IPS-20b (cell line): Measurements from ENCODE around the gene FHIP2A.
"Not testable (repeated sequence)": the region's sequence is repeated elsewhere in the genome, so short reads cannot be mapped to it uniquely, and the experiment has no call there.

Source experiments
- H3K27ac ChIP-seq: one replicate; pipeline ENCODE4 v1.5.1; 2013; ENCODE audit warnings: low read length
- H3K27me3 ChIP-seq: 2 replicates; pipeline ENCODE4 v1.6.1; 2013; ENCODE audit warnings: mild to moderate bottlenecking, low read length, inconsistent platforms; ENCODE audit not compliant: insufficient read depth
- H3K36me3 ChIP-seq: 2 replicates; pipeline ENCODE4 v1.6.1; 2013; ENCODE audit warnings: low read depth, mild to moderate bottlenecking, inconsistent platforms, low read length, moderate library complexity; ENCODE audit not compliant: insufficient read depth
- H3K4me1 ChIP-seq: 2 replicates; pipeline ENCODE4 v1.6.1; 2013; ENCODE audit warnings: mild to moderate bottlenecking, control low read depth, inconsistent platforms, low read length, moderate library complexity; ENCODE audit not compliant: insufficient read depth
- H3K4me3 ChIP-seq: 2 replicates; pipeline ENCODE4 v1.5.1; 2013; ENCODE audit warnings: mild to moderate bottlenecking, low read length, inconsistent platforms
- H3K9ac ChIP-seq: 2 replicates; pipeline ENCODE4 v1.6.1; 2013; ENCODE audit warnings: low read depth, mild to moderate bottlenecking, inconsistent platforms, low read length, moderate library complexity
- H3K9me3 ChIP-seq: 2 replicates; pipeline ENCODE4 v1.6.1; 2013; ENCODE audit warnings: mild to moderate bottlenecking, low read depth, low read length, inconsistent platforms; ENCODE audit not compliant: insufficient read depth

Gene FHIP2A

DNA sequence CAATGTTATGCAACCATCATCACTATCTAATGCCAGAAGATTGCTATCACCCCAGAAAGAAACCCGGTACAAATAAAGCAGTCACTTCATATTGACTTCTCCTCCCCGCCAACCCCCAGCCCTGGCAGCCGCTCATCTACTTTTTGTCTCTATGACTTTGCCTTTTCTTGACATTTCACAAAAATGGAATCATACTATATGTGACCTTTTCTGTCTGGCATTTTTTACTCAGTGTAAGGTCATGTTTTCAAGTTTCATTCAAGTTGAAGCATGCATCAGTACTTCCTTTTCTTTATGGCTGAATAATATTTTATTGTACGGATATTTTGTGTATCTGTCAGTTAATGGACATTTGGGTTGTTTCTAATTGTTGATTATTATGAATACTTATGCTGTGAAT lies 28.1 kb downstream of the FHIP2A start:
- Histone ChIP-seq H3K36me3 (peaks cover 62% of the 10 kb centered on the region), H3K9ac (no peak overlapping the region), H3K27me3 (no peaks in the 10 kb centered on the region)

DNA sequence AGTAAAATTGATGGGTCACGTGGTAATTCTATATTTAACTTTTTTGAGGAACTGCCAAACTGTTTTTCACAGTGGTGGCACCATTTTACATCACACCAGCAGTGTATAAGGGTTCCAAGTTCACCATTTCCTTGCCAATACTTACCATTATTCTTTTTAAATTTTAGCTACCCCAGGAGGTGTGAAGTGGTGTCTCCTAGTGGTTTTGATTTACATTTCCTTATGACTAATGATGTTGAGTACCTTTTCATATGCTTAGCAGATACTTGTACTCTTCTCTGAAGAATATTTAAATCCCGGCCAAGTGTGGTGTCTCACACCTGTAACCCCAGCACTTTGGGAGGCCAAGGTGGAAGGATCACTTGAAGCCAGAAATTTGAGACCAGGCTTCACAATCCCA lies 28.5 kb downstream of the FHIP2A start:
- Histone ChIP-seq H3K36me3 (peaks cover 63% of the 10 kb centered on the region), H3K4me1 (no peaks in the 10 kb centered on the region), H3K9ac (no peak overlapping the region), H3K27ac (no peak overlapping the region), H3K9me3 (peaks cover 4% of the 10 kb centered on the region), H3K27me3 (no peaks in the 10 kb centered on the region), H3K4me3 (no peak overlapping the region)

More for the DNA sequence above, 28.1 kb downstream of the FHIP2A start:
- no peak overlapping the region for H3K4me3 ChIP-seq
- no peaks in the 10 kb centered on the region for H3K4me1 ChIP-seq
- peaks cover 4% of the 10 kb centered on the region for H3K9me3 ChIP-seq
- H3K27ac ChIP-seq: no peak overlapping the region

DNA sequence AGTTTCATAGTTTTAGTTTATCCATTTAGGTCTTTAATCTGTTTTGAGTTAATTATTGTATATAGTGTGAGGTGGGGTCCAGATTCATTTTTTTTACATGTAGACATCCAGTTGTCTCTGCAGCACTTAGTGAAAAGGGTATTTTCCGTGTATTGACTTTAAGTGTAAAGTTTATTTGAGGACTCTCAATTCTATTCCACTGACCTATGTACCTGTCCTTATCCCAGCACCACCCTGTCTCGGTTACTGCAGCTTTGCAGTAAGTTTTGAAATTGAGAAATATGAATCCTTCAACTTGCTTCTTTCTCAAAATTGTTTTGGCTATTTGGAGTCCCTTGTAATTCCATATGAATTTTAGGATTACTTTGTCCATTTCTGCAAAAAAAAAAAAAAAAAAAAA lies 29.8 kb downstream of the FHIP2A start:
- no peaks in the 10 kb centered on the region for H3K4me1 ChIP-seq
- H3K9ac ChIP-seq: no peak overlapping the region
- H3K9me3 ChIP-seq: peaks cover 4% of the 10 kb centered on the region
- H3K4me3 ChIP-seq: no peak overlapping the region
- no peaks in the 10 kb centered on the region for H3K27me3 ChIP-seq
- H3K27ac ChIP-seq: no peak overlapping the region
- peaks cover 64% of the 10 kb centered on the region for H3K36me3 ChIP-seq

DNA sequence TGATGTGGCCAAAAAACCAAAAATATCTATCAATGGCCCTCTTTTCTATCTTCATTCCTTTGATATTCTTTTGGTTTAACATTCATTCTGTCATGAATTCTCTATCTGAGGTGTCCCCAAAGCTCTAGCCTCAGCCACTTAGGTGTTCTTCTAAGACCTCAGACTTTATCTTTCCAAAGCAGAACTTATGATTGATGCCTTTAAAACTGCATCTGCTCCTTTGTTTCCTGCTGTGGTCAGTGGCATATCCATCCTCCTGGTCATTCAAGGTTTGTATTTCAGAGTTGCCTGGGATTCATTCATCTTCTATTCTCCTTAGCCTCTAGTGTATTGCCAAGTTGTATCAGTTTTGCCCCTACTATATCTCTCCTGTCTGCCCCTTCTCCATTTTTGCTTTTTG lies 30.6 kb downstream of the FHIP2A start:
- no peak overlapping the region for H3K9ac ChIP-seq
- no peak overlapping the region for H3K4me3 ChIP-seq
- H3K4me1 ChIP-seq: no peaks in the 10 kb centered on the region
- no peak overlapping the region for H3K27ac ChIP-seq
- H3K9me3 ChIP-seq: peaks cover 4% of the 10 kb centered on the region
- peaks cover 65% of the 10 kb centered on the region for H3K36me3 ChIP-seq
- H3K27me3 ChIP-seq: no peaks in the 10 kb centered on the region

DNA sequence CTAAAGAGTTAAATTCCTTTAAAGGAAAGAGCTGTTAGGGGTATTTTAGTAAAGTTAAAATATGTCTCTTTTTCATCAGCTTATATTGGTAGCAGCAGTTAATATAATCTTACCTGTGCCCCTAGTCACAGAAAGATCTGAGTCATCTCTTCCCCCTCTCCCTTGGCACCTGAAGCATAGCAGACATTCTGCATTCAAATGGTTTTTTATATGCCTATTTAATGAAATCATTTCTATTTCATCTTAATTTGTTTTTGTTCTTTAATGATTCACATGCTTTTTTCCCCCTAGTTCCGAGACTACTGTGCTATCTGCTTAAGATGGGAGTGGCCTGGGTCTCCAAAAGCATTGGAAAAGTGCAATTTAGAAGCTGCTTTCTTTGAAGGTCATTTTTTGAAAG lies 33.3 kb downstream of the FHIP2A start:
- Histone ChIP-seq H3K4me3 (no peak overlapping the region), H3K9me3 (peaks cover 1% of the 10 kb centered on the region; the same call in 1 of the 2 replicates), H3K27ac (no peak overlapping the region), H3K4me1 (no peaks in the 10 kb centered on the region), H3K27me3 (no peaks in the 10 kb centered on the region), H3K9ac (no peak overlapping the region), H3K36me3 (peaks cover 57% of the 10 kb centered on the region)

DNA sequence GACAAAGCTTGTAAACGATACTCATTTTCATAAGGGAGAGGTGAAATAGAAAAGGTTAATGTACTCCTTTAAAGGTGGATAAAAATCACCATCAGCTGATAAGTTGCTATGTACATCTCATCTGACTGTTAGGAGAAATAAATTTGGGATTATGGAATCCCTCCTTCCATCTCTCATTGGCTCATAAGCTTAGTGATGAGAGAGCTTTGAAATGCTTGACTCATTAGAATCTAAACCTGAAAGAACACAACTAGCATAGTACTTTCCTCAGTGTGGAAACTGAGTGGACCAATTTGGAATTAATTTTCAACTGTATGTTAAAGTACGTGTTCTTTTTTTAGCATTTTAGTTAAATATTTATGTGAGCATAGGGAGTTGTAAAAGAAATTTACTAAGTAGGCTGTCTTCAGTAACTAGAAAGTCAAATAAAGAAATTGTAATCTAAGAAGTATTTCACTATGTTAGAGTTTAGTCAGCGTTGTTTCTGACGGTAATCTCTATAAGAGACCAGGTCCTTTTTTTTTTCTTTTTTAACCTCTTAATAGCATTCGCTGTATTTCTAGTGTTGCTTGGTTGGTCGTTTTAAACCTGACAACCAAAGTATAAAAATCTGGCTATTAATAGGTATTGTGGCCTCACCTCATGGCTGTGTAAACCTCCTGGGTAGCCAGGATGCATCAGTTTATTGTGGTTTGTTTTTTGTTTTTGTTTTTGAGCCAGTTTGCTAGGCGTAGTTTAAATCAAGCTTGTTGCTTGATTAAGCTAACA lies 34.4 kb downstream of the FHIP2A start:
- Histone ChIP-seq H3K27ac (no peak overlapping the region), H3K4me3 (no peak overlapping the region), H3K36me3 (peaks cover 48% of the 10 kb centered on the region), H3K9ac (no peak overlapping the region), H3K27me3 (no peaks in the 10 kb centered on the region), H3K9me3 (no peaks in the 10 kb centered on the region), H3K4me1 (no peaks in the 10 kb centered on the region)

DNA sequence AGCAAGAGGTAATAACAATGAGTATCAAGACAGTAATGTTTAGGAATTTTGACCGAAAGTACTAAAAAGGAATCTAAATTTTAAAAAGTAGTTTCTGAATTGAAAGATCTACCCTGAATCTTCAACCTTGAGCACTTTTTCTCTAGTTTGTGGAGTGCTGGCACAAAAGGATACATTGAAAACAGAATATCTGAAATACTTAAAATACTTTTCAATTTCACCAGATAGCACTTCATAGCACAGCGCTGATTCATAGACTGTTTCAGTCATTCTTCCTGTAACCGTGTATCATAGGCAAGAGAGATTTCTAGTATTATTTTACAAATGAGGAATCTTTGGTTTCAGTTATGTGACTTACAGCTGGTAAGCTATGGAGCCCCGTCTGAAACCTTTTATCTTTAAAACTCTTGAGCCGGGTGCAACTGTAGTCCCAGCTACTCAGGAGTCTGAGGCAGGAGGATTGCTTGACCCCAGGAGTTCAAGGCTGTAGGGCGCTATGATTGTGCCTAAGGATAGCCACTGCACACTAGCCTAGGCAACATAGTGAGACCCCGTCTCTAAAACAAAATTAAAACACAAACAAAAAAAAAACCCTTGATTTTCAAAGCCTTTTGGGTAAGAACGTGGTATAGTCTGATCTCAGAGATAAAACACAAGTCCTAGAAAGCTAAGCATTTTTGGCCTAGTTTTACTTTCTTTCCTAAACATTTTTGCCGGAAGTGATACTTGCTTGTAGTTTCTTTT lies 35.1 kb downstream of the FHIP2A start:
- Histone ChIP-seq H3K27me3 (no peaks in the 10 kb centered on the region), H3K4me1 (no peaks in the 10 kb centered on the region), H3K4me3 (no peak overlapping the region), H3K9me3 (no peaks in the 10 kb centered on the region), H3K9ac (no peak overlapping the region), H3K36me3 (peaks cover 55% of the 10 kb centered on the region), H3K27ac (no peak overlapping the region)

DNA sequence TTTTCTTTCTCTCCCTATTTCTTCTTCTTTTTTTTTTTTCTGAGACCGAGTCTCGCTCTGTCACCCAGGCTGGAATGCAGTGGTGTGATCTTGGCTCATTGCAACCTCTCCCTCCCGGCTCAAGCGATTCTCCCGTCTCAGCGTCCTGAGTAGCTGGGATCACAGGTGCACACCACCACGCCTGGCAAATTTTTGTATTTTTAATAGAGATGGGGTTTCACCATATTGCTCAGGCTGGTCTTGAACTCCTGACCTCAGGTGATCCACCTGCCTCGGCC lies 35.6 kb downstream of the FHIP2A start:
- H3K9ac ChIP-seq, H3K4me3 ChIP-seq, H3K27ac ChIP-seq, H3K9me3 ChIP-seq, H3K27me3 ChIP-seq, H3K4me1 ChIP-seq: not testable (repeated sequence)
- H3K36me3 ChIP-seq: peaks cover 56% of the 10 kb centered on the region

DNA sequence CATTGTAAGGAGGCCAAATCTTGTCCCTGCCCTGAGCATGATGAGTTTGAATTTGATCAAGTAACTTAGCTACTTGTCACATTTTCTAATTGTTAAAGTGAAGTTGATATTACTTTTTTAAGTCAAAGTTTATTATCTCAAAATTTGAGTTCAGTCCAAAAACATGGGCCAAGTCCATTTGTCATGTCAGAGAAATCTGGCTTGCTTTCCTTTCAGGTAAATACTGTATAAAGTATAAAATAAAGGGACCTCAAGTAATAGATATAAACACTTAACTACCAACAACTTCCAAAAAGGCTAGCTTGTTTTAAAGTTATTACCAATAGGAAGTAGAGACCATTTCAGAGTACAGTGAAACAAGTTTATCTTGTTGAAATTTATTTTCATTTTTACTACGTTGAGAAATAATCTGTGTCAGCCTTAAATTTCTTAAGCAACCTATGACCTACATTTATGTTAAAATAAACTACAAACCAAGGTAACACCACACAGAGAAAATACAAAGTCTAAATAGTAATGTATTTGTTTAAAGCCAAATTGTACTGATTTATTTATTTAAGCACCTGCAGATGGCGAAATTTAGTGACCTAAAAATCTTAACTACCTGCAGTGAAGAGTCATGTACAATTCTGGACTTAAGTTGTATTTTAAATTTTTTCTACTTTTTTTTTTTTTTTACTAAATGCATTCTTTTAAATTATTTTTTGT lies 36.5 kb downstream of the FHIP2A start:
- Histone ChIP-seq H3K9ac (no peak overlapping the region), H3K36me3 (peaks cover 54% of the 10 kb centered on the region), H3K27ac (no peak overlapping the region), H3K27me3 (no peaks in the 10 kb centered on the region), H3K9me3 (no peaks in the 10 kb centered on the region), H3K4me1 (no peaks in the 10 kb centered on the region; the same call in 1 of the 2 replicates), H3K4me3 (no peak overlapping the region)

DNA sequence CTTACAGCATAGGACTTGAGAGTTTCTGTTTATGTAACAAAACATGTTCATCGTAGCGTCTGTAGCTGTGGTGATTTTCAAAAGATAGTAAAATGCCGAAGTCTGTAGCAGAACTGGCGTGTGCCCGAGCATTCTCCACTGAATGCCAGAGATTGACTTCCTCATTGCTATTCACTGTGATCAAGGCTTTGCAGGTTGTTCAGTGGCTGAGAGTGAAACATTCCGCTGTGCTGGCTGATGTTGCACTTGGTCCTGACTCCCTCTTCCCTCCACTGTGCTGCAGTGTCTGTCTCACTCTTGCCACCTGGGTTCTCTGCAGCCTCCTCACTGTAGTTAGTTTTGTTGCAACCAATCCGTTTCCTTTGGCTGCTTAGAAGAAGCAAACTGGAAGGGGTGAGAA lies 37.6 kb downstream of the FHIP2A start:
- peaks cover 55% of the 10 kb centered on the region for H3K36me3 ChIP-seq
- H3K4me1 ChIP-seq: no peaks in the 10 kb centered on the region; the same call in 1 of the 2 replicates
- no peaks in the 10 kb centered on the region for H3K27me3 ChIP-seq
- no peak overlapping the region for H3K4me3 ChIP-seq
- no peak overlapping the region for H3K9ac ChIP-seq
- H3K9me3 ChIP-seq: no peaks in the 10 kb centered on the region
- H3K27ac ChIP-seq: no peak overlapping the region

DNA sequence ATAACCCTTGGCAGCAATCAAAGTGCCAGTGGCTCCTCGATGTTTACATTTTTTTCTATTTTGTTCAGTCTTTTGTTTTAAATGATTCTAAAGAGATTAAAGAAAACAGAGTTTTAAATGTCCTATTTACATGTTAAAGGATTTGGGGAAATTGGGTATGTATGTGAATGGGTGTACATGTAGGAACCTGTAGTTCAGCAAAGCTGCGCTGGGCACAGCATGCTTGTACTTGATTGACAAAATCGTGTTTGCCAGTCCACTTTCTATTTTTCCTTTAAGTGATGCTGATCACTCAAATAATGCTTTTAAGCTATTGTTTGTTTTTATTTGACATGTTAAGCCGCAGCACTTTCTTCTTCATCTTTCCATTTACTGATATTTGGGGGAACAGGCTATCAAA lies 40.9 kb downstream of the FHIP2A start:
- no peaks in the 10 kb centered on the region; the same call in 1 of the 2 replicates for H3K4me1 ChIP-seq
- H3K4me3 ChIP-seq: no peak overlapping the region
- H3K9me3 ChIP-seq: no peaks in the 10 kb centered on the region
- no peaks in the 10 kb centered on the region for H3K27me3 ChIP-seq
- H3K36me3 ChIP-seq: peaks cover 30% of the 10 kb centered on the region
- H3K9ac ChIP-seq: no peak overlapping the region
- H3K27ac ChIP-seq: no peak overlapping the region

DNA sequence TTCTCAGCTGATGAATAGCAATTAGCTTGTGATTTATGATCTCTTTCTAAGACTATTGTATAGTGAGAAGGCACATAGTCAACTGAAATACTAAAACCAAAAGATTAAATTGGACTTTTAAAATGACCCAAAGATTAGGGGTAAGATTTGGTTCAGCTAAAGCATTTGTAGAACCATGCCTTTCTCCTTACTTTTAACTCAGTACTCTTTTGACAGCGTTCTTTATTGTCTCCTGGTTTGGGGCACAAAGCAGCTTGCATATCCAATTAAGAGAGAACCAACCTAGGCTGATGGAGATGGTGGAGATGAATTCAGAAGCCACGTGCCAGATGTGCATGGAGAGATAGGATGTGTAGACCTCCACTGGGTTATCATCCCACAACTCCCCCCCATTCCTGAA lies 45.8 kb downstream of the FHIP2A start:
- Histone ChIP-seq H3K9ac (no peak overlapping the region), H3K4me3 (no peak overlapping the region), H3K4me1 (no peaks in the 10 kb centered on the region), H3K36me3 (0 out of 2 replicates have a peak, but pooled peaks cover 9% of the 10 kb centered on the region), H3K27me3 (no peaks in the 10 kb centered on the region), H3K9me3 (no peaks in the 10 kb centered on the region), H3K27ac (no peak overlapping the region)
